CD1c-positive myeloid dendritic cell (primary cell): ENCODE measurements around the gene MAP7D2.

Experiments used
- DNase-seq: peaks from one replicate; pipeline ENCODE4 v3.0.0-alpha.2; 2016; ENCODE audit errors: extremely low spot score

MAP7D2 gene

DNA sequence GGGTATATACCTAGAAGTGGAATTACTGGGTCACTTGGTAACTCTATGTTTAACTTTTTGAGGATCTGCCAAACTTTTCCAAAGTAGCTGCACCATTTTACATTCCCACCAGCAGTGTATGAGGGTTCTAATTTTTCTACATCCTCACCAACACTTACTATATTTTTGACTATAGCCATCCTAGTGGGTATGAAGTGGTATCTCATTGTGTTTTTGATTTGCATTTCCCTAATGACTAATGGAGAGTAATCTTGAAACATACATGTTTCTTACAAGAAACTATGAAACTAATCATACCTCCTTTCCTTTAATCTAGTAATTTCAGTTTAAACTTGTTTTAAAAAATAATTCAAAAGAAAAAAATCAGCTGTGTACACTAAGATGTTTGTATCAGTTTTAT lies 143.7 kb downstream of the MAP7D2 start:
- no peak for DNase-seq

- DNase-seq = no peak
These were observed 148.4 kb downstream of the MAP7D2 start for GRCh38 chrX:19968276-19968675.

- DNase-seq = no peak
These were observed 150.7 kb downstream of the MAP7D2 start for GRCh38 chrX:19966056-19966455.

- DNase-seq = no peak
These were observed 152.5 kb downstream of the MAP7D2 start for GRCh38 chrX:19964017-19964710.

GRCh38 chrX:19960913-19961312 lies 155.8 kb downstream of the MAP7D2 start:
- no peak for DNase-seq

GRCh38 chrX:19958552-19959486 lies 157.9 kb downstream of the MAP7D2 start:
- DNase-seq = no peak

DNA sequence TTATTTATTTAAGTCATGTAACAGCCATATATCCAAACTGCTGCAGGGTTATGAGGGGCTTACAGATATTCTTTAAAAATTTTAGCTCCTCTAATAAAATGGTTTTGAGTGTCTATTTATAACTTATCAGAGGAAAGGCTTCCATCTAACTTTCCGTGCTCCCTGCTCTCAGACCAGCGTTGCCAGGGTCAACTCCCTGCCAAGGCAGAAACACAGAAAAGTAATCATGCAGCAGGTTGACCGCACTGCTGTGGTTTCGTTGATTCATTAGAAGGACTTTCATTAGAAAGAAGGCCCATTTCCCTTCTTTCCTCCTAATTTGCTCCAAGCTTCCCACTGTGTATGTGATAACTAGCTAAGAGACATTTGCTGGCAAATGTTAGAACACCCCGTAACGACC lies 159.8 kb downstream of the MAP7D2 start:
- DNase-seq = no peak
